ENCODE results near the gene PCSK5.

The PCSK5 gene

DNA sequence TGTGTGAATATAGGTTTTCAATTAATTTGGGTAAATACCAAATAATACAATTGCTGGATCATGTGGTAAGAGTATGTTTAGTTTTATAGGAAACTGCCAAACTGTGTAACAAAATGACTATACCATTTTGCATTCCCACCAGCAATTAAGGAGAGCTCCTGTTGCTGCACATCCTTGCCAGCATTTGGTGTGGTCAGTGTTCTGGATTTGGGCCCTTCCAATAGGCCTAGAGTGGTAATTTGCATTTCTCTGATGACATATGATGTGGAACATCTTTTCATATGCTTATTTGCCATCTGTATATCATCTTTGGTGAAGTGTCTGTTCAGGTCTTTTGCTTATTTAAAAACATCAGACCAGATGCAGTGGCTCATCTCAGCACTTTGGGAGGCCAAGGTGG is 515.4 kb downstream of the PCSK5 start:
- DNase-seq (ENCODE audit: low read depth, low spot score) = no peak
- no peak overlapping the region for H3K4me3 ChIP-seq (ENCODE audit: low read length)

All from Jurkat, Clone E6-1 (cell line).